Measurements from ENCODE around the gene SRCAP.
A peak's percentile ranks its signal among the peaks of the same experiment; 100 is the strongest.

The SRCAP gene

DNA sequence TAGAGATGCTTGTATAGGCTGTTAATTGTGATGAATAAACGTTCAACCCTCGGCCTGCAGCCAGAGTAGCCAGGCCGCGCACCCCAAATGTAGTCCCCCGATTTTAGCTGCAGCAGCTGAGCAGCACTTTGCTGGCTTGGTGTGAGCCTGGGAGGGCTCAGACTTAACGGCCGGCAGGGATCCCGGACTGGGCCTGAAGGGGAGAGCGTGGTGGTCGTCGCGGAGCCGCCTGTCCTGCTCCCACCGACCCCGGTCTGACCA lies 76.1 kb downstream of the SRCAP start:
- Histone ChIP-seq H3K27ac (ENCODE audit: extremely low read depth, low read depth, low read length) (peak overlapping the region; percentile 92; the same call in 1 of the 2 replicates), H3K9me3 (ENCODE audit: control insufficient read depth, insufficient read depth, low read depth, low read length) (no peaks in the 10 kb centered on the region), H3K4me1 (ENCODE audit: control insufficient read depth, insufficient read depth, low read length) (no peaks in the 10 kb centered on the region; the same call in 1 of the 2 replicates), H3K4me3 (ENCODE audit: low read depth, low read length) (peak overlapping the region; percentile 76), H3K36me3 (ENCODE audit: control insufficient read depth in 2 of 2, insufficient read depth in 1 of 2, low read length in 2 of 2) (peaks cover 8 to 62% of the 10 kb centered on the region in 2 experiments; a peak in 2 of 3 replicates)
- TF ChIP-seq, protein P1, sequence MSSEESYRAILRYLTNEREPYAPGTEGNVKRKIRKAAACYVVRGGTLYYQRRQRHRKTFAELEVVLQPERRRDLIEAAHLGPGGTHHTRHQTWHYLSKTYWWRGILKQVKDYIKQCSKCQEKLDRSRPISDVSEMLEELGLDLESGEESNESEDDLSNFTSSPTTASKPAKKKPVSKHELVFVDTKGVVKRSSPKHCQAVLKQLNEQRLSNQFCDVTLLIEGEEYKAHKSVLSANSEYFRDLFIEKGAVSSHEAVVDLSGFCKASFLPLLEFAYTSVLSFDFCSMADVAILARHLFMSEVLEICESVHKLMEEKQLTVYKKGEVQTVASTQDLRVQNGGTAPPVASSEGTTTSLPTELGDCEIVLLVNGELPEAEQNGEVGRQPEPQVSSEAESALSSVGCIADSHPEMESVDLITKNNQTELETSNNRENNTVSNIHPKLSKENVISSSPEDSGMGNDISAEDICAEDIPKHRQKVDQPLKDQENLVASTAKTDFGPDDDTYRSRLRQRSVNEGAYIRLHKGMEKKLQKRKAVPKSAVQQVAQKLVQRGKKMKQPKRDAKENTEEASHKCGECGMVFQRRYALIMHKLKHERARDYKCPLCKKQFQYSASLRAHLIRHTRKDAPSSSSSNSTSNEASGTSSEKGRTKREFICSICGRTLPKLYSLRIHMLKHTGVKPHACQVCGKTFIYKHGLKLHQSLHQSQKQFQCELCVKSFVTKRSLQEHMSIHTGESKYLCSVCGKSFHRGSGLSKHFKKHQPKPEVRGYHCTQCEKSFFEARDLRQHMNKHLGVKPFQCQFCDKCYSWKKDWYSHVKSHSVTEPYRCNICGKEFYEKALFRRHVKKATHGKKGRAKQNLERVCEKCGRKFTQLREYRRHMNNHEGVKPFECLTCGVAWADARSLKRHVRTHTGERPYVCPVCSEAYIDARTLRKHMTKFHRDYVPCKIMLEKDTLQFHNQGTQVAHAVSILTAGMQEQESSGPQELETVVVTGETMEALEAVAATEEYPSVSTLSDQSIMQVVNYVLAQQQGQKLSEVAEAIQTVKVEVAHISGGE (tag by site-specific recombination; conservative IDR thresholded peaks at IDR 0.05; ENCODE audit: low read depth): peak; percentile 97
- peak; percentile 89; the same call in 1 of the 2 replicates for TF ChIP-seq KLF1 (tag by site-specific recombination; IDR thresholded peaks at IDR 0.05)
- TF ChIP-seq ZNF350 (tag by site-specific recombination; IDR thresholded peaks at IDR 0.05): no peak
- no peak for TF ChIP-seq ZNF391 (tag by site-specific recombination; IDR thresholded peaks at IDR 0.05; ENCODE audit: borderline replicate concordance, low read depth)
- TF ChIP-seq, protein P2, sequence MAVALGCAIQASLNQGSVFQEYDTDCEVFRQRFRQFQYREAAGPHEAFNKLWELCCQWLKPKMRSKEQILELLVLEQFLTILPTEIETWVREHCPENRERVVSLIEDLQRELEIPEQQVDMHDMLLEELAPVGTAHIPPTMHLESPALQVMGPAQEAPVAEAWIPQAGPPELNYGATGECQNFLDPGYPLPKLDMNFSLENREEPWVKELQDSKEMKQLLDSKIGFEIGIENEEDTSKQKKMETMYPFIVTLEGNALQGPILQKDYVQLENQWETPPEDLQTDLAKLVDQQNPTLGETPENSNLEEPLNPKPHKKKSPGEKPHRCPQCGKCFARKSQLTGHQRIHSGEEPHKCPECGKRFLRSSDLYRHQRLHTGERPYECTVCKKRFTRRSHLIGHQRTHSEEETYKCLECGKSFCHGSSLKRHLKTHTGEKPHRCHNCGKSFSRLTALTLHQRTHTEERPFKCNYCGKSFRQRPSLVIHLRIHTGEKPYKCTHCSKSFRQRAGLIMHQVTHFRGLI (tag by site-specific recombination; IDR thresholded peaks at IDR 0.05): 0 out of 2 replicates have a peak, but pooled peaks have one; percentile 4
- no peak for TF ChIP-seq ZBTB21 (tag by site-specific recombination; IDR thresholded peaks at IDR 0.05)
- no peak for TF ChIP-seq ZNF140 (tag by site-specific recombination; IDR thresholded peaks at IDR 0.05)
- 0 out of 2 replicates have a peak, but pooled peaks have one; percentile 5 for TF ChIP-seq ZNF341 (tag by site-specific recombination; IDR thresholded peaks at IDR 0.05; ENCODE audit: low read depth)
- no peak for TF ChIP-seq ZXDB (tag by site-specific recombination; IDR thresholded peaks at IDR 0.05)
- TF ChIP-seq, protein P3, sequence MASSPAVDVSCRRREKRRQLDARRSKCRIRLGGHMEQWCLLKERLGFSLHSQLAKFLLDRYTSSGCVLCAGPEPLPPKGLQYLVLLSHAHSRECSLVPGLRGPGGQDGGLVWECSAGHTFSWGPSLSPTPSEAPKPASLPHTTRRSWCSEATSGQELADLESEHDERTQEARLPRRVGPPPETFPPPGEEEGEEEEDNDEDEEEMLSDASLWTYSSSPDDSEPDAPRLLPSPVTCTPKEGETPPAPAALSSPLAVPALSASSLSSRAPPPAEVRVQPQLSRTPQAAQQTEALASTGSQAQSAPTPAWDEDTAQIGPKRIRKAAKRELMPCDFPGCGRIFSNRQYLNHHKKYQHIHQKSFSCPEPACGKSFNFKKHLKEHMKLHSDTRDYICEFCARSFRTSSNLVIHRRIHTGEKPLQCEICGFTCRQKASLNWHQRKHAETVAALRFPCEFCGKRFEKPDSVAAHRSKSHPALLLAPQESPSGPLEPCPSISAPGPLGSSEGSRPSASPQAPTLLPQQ (tag by site-specific recombination; IDR thresholded peaks at IDR 0.05): no peak
- 0 out of 2 replicates have a peak, but pooled peaks have one; percentile 16 for TF ChIP-seq ZSCAN23 (tag by site-specific recombination; IDR thresholded peaks at IDR 0.05)
- CTCF ChIA-PET: interaction anchor here (0.6 to 1.1 kb wide), 3 partner anchors 9 to 250 kb away, joined by 3 to 7 read pairs (median 4); no protein-coding TSS in a partner anchor
- POLR2A ChIA-PET: interaction anchor here (0.6 to 2.6 kb wide), 20 partner anchors 8 to 708 kb away, joined by 3 to 34 read pairs (median 6); partner anchors contain the start of genes FBXL19, PHKG2, PRR14 and ZNF629

DNA sequence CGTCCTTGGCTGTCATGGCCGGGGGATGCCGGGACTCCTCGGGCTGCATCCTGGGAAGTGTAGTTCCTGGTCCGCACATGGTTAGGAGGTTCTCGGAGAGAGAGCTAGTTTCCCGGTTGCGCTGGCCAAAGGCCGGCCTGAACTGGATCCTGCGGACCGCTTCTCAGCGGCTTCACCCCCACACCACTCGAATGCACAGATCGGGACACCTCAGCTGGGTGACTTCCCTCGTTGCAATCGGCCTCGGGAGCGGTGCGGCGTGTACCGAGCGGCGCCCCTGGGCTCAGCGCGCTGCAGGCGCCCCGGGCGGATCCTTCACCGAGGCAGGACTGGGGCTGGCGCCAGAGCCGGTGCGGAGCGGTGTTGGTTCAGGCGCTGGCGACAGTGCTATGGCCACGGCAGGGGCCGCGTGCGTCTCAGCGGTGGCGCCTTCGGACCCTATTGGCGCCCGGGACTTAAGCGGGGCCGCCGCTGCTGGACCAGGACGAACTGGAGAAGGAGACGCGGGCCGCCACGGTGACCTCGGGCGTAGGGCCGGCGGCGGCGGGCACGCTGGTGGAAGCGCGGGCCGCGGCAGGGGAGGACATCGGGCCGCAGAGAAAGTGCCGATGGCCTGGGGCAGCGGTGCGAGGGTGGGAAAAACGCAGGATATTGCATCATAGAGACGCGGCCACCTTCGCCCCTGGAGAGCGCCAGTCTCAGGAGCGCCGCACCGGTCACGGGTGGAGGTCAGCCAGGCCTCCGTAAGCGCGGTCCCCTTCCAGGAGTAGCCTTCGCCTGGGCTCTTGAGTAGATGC lies 76.6 kb downstream of the SRCAP start:
- CTCF ChIA-PET: interaction anchor here (0.6 to 1.1 kb wide), 3 partner anchors 10 to 365 kb away, joined by 3 to 7 read pairs (median 4); no protein-coding TSS in a partner anchor
- POLR2A ChIA-PET: interaction anchor here (0.5 to 2.6 kb wide), 21 partner anchors 8 to 708 kb away, joined by 3 to 34 read pairs (median 5); partner anchors contain the start of genes FBXL19, PHKG2, PRR14 and ZNF629
- H3K4me1 ChIP-seq (ENCODE audit: control insufficient read depth, insufficient read depth, low read length): no peaks in the 10 kb centered on the region; the same call in 1 of the 2 replicates
- peaks cover 6 to 62% of the 10 kb centered on the region in 2 experiments; a peak in 2 of 3 replicates for H3K36me3 ChIP-seq (ENCODE audit: control insufficient read depth in 2 of 2, insufficient read depth in 1 of 2, low read length in 2 of 2)
- peak overlapping the region; percentile 92 for H3K27ac ChIP-seq (ENCODE audit: extremely low read depth, low read depth, low read length)
- H3K9me3 ChIP-seq (ENCODE audit: control insufficient read depth, insufficient read depth, low read depth, low read length): no peaks in the 10 kb centered on the region
- peak overlapping the region; percentile 76 for H3K4me3 ChIP-seq (ENCODE audit: low read depth, low read length)
- TF ChIP-seq ZNF169 (tag by site-specific recombination; IDR thresholded peaks at IDR 0.05) (0 out of 2 replicates have a peak, but pooled peaks have one; percentile 65), OSR2 (tag by site-specific recombination; IDR thresholded peaks at IDR 0.05) (no peak), ZNF146 (tag by site-specific recombination; IDR thresholded peaks at IDR 0.05) (0 out of 2 replicates have a peak, but pooled peaks have one; percentile 11), ZNF585B (tag by site-specific recombination; IDR thresholded peaks at IDR 0.05) (no peak), ZFP37 (tag by site-specific recombination; IDR thresholded peaks at IDR 0.05) (peak; percentile 91), ZNF514 (tag by site-specific recombination; IDR thresholded peaks at IDR 0.05) (no peak), ZNF658 (tag by site-specific recombination; IDR thresholded peaks at IDR 0.05) (no peak), SALL2 (tag by site-specific recombination; IDR thresholded peaks at IDR 0.05; ENCODE audit: borderline replicate concordance) (no peak), ZNF24 (tag by site-specific recombination; IDR thresholded peaks at IDR 0.05) (no peak), ZXDB (tag by site-specific recombination; IDR thresholded peaks at IDR 0.05) (peak; percentile 91), SP2 (tag by site-specific recombination; IDR thresholded peaks at IDR 0.05) (peak; percentile 32; the same call in 1 of the 2 replicates), ZNF473 (tag by site-specific recombination; IDR thresholded peaks at IDR 0.05) (no peak), ZNF571 (tag by site-specific recombination; IDR thresholded peaks at IDR 0.05) (no peak), YY2 (tag by site-specific recombination; IDR thresholded peaks at IDR 0.05) (peak; percentile 66), ZNF610 (tag by site-specific recombination; IDR thresholded peaks at IDR 0.05; ENCODE audit: borderline replicate concordance) (peak; percentile 33; the same call in 1 of the 2 replicates), ZNF830 (tag by site-specific recombination; IDR thresholded peaks at IDR 0.05; ENCODE audit: low read depth) (no peak)
- TF ChIP-seq, protein P4, sequence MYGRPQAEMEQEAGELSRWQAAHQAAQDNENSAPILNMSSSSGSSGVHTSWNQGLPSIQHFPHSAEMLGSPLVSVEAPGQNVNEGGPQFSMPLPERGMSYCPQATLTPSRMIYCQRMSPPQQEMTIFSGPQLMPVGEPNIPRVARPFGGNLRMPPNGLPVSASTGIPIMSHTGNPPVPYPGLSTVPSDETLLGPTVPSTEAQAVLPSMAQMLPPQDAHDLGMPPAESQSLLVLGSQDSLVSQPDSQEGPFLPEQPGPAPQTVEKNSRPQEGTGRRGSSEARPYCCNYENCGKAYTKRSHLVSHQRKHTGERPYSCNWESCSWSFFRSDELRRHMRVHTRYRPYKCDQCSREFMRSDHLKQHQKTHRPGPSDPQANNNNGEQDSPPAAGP (tag by site-specific recombination; IDR thresholded peaks at IDR 0.05): peak; percentile 60

Measured in HEK293 (cell line).